Psoas muscle (tissue), 8 donors: Measurements from ENCODE around the gene TEX51. TPM values are rescaled to one million over a fixed set of nuclear protein-coding genes. Genes with fewer than 3 reads are reported as not detected.

Source experiments
- ATAC-seq, 4 donors: fragments of 200-7000 bp; cut with Tn5 transposase; one replicate each; pipeline ENCODE4 v1.9.1; 2020; ENCODE audit warnings: moderate library complexity in 3 of 4, mild to moderate bottlenecking in 2 of 4
- DNase-seq, 2 donors: peaks; one replicate each; pipeline ENCODE4 v3.0.0-alpha.2; 2020
- H3K27ac ChIP-seq: fragments of 200-600 bp; one replicate; pipeline ENCODE4 v1.8.0; 2022
- H3K27me3 ChIP-seq, 3 donors: fragments of 200-600 bp in 1 of 3; one replicate each; pipeline versions ENCODE4 v1.6.1 to v1.8.0; 2013 to 2022; ENCODE audit warnings: low read length in 2 of 3, mild to moderate bottlenecking in 2 of 3, moderate library complexity in 1 of 3; ENCODE audit not compliant: insufficient read depth in 3 of 3
- H3K36me3 ChIP-seq, 2 donors: fragments of 200-600 bp in 1 of 2; one replicate each; pipeline versions ENCODE4 v1.6.1 to v1.8.0; 2013 to 2022; ENCODE audit warnings: low read depth in 1 of 2, mild to moderate bottlenecking in 1 of 2, moderate library complexity in 1 of 2; ENCODE audit not compliant: insufficient read depth in 1 of 2
- H3K4me1 ChIP-seq: fragments of 200-600 bp; one replicate; pipeline ENCODE4 v1.8.0; 2022
- H3K4me3 ChIP-seq: fragments of 200-600 bp; one replicate; pipeline ENCODE4 v1.8.0; 2022; ENCODE audit warnings: mild to moderate bottlenecking
- H3K9me3 ChIP-seq: fragments of 200-600 bp; one replicate; pipeline ENCODE4 v1.8.0; 2022
- WGBS, 3 donors: extraction: QIAGEN DNeasy Blood & Tissue Kit; methylation state at CpG; one replicate each; pipeline versions ENCODE4 v1.1.6 to v1.1.7; 2013; 5-methylcytosine and 5-hydroxymethylcytosine counted together
- intact Hi-C, 2 donors: fragments of 100-400 bp; cut with DNase I; formaldehyde crosslinking; loops; one replicate each; pipeline versions ENCODE4 v1.11.0 to v1.14.2; 2022
- polyA plus RNA-seq, 3 donors: library from polyadenylated mRNA; stranded (reverse); fragments of 200-250 nt; gene quantifications; one replicate each; pipeline ENCODE4 v1.2.3, GENCODE V29; 2013
- total RNA-seq, 4 donors: library from RNA; stranded (reverse); fragmentation: NEBNext Ultra II Directional in 2 of 4; extraction: Animal tissue kit (Norgen Biotek cat#: 25700) in 2 of 4; gene quantifications; one replicate each; pipeline versions ENCODE4 v1.2.1 to v1.2.4, GENCODE V29; 2021 to 2023
- TF ChIP-seq, protein P1 (sequence below): fragments of 200-600 bp; IDR thresholded peaks from one replicate; pipeline ENCODE4 v1.8.0; 2022; ENCODE audit warnings: antibody characterized with exemption
- donor health status: healthy with polysubstance abuse.
- donor health status: DM: no; HTN: no; CAD: no; lungs with moderate emphysema.
- donor health status: Bipolar disorder and iron deficiency.
- donor health status: healthy.
- donor health status: DM: yes; HTN: yes; CAD: no.
- donor health status: DM: no; HTN: no; CAD: no.
- donor health status: DM: no; HTN: no; CAD: no.
- donor health status: DM: yes; HTN: yes; CAD: no.

TEX51 gene
- total and polyA plus RNA-seq, 7 donors: not detected

DNA sequence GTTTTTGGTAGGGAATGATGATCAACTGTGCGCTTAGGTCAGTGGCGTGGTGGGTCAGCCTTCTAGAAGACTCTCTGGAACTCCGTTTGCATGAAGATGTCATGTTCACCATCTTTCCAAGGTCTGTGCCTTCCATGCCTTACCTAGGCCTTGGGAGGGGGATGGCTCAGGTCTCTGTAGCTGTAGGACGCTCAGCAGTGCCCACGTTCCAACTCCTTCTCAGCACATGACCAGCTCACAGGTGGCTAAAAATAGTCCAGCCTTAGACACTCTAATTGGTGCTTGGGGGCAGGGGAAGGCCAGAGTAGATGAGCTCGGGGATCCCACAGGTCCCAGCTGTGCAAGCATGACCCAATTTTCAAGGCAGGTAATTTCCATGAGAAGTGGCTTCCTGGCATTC, 42.3 kb upstream of the TEX51 start:
- Histone ChIP-seq H3K4me1 (no peaks in the 10 kb centered on the region), H3K9me3 (no peaks in the 10 kb centered on the region), H3K27me3 (no peaks in the 10 kb centered on the region), H3K36me3 (no peaks in the 10 kb centered on the region), H3K27ac (no peak overlapping the region), H3K4me3 (no peak overlapping the region)
- ATAC-seq (no peak), DNase-seq (no peak)
- intact Hi-C loops: no loop called here
- 60 to 71% (median 66%) methylated on average over 6 of the region's 6 CpGs for WGBS, 3 donors
- TF ChIP-seq, protein P1, sequence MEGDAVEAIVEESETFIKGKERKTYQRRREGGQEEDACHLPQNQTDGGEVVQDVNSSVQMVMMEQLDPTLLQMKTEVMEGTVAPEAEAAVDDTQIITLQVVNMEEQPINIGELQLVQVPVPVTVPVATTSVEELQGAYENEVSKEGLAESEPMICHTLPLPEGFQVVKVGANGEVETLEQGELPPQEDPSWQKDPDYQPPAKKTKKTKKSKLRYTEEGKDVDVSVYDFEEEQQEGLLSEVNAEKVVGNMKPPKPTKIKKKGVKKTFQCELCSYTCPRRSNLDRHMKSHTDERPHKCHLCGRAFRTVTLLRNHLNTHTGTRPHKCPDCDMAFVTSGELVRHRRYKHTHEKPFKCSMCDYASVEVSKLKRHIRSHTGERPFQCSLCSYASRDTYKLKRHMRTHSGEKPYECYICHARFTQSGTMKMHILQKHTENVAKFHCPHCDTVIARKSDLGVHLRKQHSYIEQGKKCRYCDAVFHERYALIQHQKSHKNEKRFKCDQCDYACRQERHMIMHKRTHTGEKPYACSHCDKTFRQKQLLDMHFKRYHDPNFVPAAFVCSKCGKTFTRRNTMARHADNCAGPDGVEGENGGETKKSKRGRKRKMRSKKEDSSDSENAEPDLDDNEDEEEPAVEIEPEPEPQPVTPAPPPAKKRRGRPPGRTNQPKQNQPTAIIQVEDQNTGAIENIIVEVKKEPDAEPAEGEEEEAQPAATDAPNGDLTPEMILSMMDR: no peak

DNA sequence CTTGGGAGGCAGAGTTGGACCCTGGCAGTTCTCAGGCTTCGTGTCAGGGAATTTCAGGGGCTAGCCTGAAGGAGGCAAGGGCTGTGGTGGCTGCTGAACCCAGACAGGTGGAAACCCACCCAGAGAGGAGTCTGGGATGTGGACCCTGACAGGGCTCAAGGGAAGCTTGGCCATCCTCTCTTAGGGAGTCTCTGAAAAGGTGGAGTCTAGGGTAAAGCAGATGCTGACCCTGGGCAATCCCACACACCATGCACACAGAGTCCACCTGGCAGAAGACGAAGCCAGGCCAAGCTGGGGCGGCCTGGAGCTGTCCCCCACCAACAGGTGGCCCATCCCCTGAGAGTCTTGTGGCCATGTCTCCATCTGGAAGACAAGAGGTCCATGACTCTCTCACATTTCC, 41.2 kb upstream of the TEX51 start:
- DNase-seq (no peak), ATAC-seq (no peak)
- H3K27ac ChIP-seq: no peak overlapping the region
- H3K36me3 ChIP-seq: no peaks in the 10 kb centered on the region
- H3K9me3 ChIP-seq: no peaks in the 10 kb centered on the region
- no peak overlapping the region for H3K4me3 ChIP-seq
- intact Hi-C loops: no loop called here
- H3K27me3 ChIP-seq: peaks cover 0 to 2% (median 0%) of the 10 kb centered on the region in 3 donors
- 75 to 81% (median 76%) methylated on average over 3 of the region's 3 CpGs for WGBS, 3 donors
- TF ChIP-seq, protein P1: no peak
- no peaks in the 10 kb centered on the region for H3K4me1 ChIP-seq

DNA sequence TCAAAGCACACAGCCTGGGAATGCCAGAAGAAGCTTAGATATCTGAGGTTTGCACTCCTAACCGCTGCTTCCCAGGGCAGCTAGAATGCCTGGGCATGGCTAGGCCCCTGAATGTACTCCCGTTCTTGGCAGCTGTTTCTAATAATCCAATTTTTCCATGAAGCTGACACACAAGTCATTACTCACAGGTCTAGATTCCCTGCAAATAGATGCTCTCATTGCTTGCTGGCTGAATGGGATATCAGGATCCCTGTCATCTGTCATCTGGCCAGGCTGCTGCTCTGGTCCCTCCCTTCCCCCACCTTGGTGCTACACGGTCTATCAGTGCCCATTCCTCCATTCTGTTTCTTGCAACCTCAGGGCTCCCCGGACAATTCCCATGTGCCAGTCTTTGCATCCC, 40.7 kb upstream of the TEX51 start:
- Histone ChIP-seq H3K9me3 (no peaks in the 10 kb centered on the region), H3K4me1 (no peaks in the 10 kb centered on the region), H3K4me3 (no peak overlapping the region), H3K36me3 (no peaks in the 10 kb centered on the region), H3K27ac (no peak overlapping the region), H3K27me3 (peaks cover 0 to 2% (median 0%) of the 10 kb centered on the region in 3 donors)
- ATAC-seq: no peak
- DNase-seq: no peak
- intact Hi-C loops: no loop called here
- TF ChIP-seq, protein P1: no peak
- 54 to 63% (median 60%) methylated on average over 4 of the region's 4 CpGs for WGBS, 3 donors

DNA sequence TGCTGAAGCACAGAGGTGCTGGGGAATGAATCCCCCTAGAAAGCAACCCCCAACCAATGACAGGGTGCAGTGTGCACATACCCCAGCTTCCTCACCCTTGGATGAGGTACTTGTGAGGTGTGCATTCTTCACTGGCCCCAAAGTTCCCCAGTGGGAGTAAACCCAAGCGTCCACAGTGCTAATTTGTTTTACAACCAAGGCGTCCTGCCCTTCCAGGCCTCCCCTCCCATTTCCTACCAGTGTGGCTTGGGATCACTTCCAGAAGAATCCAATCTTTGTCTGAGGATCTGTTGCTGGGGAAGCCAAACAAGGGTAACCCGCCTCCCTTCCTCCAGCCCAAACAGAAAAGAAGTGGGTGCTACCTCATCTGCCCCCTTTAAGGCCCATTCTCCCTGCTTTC, 40.3 kb upstream of the TEX51 start:
- ATAC-seq (no peak), DNase-seq (no peak)
- intact Hi-C loops: no loop called here
- Histone ChIP-seq H3K27ac (no peak overlapping the region), H3K27me3 (peaks cover 0 to 2% (median 0%) of the 10 kb centered on the region in 3 donors), H3K9me3 (no peaks in the 10 kb centered on the region), H3K4me3 (no peak overlapping the region), H3K4me1 (no peaks in the 10 kb centered on the region), H3K36me3 (no peaks in the 10 kb centered on the region)
- WGBS, 3 donors: 67 to 79% (median 78%) methylated on average over 3 of the region's 3 CpGs
- TF ChIP-seq, protein P1: no peak

DNA sequence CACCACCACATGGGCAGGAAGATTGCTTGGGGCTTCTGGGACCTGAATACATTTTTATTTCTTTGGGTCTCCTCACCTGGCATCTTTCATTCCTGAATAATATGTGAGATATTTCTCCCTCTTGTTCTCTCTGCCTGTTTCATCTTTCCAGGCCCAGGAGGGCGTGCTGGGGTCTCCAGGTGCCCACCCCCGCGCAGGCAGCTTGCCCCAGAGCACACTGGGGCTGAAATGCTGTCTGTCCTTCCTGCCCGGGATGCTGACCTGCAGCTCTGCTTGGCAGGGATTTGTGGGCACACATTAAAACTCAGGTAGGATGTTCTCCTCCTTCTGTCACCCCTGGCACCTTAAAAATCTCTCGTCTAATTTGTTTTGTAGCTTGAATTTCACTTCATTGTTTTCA, 39.7 kb upstream of the TEX51 start:
- WGBS, 3 donors: 62 to 78% (median 73%) methylated on average over 5 of the region's 5 CpGs
- Histone ChIP-seq H3K4me3 (no peak overlapping the region), H3K9me3 (no peaks in the 10 kb centered on the region), H3K27me3 (peaks cover 0 to 2% (median 0%) of the 10 kb centered on the region in 3 donors), H3K27ac (no peak overlapping the region), H3K36me3 (no peaks in the 10 kb centered on the region), H3K4me1 (no peaks in the 10 kb centered on the region)
- intact Hi-C loops: no loop called here
- ATAC-seq (no peak), DNase-seq (no peak)
- TF ChIP-seq, protein P1: no peak
